Sciatic nerve (tissue), 2 donors: ENCODE results near the gene ELL. TPM values are rescaled to one million over a fixed set of nuclear protein-coding genes. Genes with fewer than 3 reads are reported as not detected.
A peak's percentile ranks its signal among the peaks of the same experiment; 100 is the strongest.

ENCODE experiments used
- ATAC-seq: fragments of 200-7000 bp; cut with Tn5 transposase; one replicate; pipeline ENCODE4 v1.9.1; 2020; ENCODE audit warnings: mild to moderate bottlenecking, moderate library complexity
- DNase-seq: peaks from one replicate; pipeline ENCODE4 v3.0.0-alpha.2; 2020; ENCODE audit warnings: low spot score
- intact Hi-C: fragments of 100-400 bp; cut with DNase I; formaldehyde crosslinking; loops from one replicate; pipeline ENCODE4 v1.14.2; 2022
- total RNA-seq: library from RNA; stranded (reverse); fragmentation: NEBNext Ultra II Directional; extraction: Animal tissue kit (Norgen Biotek cat#: 25700); gene quantifications from one replicate; pipeline ENCODE4 v1.2.1, GENCODE V29; 2021
- donor health status: DM: no; HTN: no; CAD: no.
- donor health status: DM: no; HTN: no; CAD: no.

ELL gene
- total RNA-seq, 1 donor from 2014 or later, result 28.9 TPM

- DNase-seq (no peak), ATAC-seq (no peak)
- intact Hi-C loops, result loop anchor here (1.0 to 10.0 kb wide), 2 partner anchors 243 to 387 kb away; no protein-coding TSS in a partner anchor
Measured at GRCh38 chr19:18457483-18458331, 64.2 kb downstream of the ELL start.

- ATAC-seq, result peak; percentile 8
- DNase-seq, result no peak
- intact Hi-C loops, result loop anchor here (1.0 to 10.0 kb wide), 2 partner anchors 243 to 388 kb away; no protein-coding TSS in a partner anchor
Measured at GRCh38 chr19:18456974-18457373, 64.9 kb downstream of the ELL start.

GRCh38 chr19:18456279-18456678, 65.6 kb downstream of the ELL start:
- ATAC-seq (no peak), DNase-seq (no peak)
- intact Hi-C loops, result loop anchor here (10.0 kb wide), 1 partner anchor 389 kb away; no protein-coding TSS in a partner anchor

GRCh38 chr19:18453269-18454024, 68.4 kb downstream of the ELL start:
- DNase-seq (no peak), ATAC-seq (no peak)
- intact Hi-C loops, result loop anchor here (10.0 kb wide), 1 partner anchor 391 kb away; no protein-coding TSS in a partner anchor

- ATAC-seq (no peak), DNase-seq (no peak)
- intact Hi-C loops, result loop anchor here (10.0 kb wide), 1 partner anchor 392 kb away; no protein-coding TSS in a partner anchor
Measured at GRCh38 chr19:18452386-18452785, 69.5 kb downstream of the ELL start.

GRCh38 chr19:18450931-18451836, 70.7 kb downstream of the ELL start:
- peak; percentile 92 for DNase-seq
- intact Hi-C loops, result loop anchor here (10.0 kb wide), 1 partner anchor 394 kb away; no protein-coding TSS in a partner anchor
- peak; percentile 80 for ATAC-seq

DNA sequence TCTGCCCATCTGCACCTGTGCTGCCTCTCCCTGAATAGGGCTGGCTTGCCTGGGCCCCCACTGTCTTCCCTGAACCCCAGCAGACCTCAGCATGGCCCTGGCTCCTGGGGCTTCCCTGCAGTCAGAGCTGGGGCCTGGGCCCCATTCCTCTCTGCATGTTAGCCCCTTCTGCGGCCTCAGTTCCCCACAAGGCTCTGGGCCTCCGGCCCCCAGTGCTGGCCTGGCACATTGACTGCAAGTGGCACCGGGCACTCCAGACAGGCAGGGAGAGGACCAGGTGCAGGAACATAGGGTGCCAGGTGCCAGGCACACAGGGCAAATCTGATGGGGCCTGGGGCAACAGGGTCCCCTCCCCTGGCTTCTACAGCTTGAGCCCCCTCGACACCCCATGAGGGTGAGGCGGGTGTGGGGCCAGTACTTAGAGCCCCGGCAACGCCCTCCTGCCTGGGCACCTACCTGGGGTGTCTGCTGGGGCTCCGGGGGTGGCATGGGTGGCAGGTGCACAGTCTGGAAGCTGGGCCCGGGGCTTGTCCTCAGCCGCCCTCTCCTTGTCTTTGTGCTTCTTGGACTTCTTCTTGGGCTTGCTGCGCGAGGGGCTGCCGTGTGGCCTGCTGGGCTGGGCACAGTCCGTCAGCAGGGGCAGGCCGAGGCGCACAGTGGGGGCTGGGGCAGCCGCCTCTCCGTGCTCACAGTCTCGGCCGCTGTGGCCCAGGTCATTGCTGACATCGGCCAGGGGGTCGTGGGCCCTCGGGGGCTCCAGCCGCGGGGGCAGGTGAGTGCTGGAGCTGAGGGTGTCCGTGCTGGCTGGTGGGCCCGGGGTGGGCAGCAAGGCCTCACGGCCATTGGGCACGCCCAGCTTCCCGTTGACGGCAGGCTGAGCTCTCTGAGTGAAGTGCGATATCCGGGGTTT, 71.6 kb downstream of the ELL start:
- no peak for ATAC-seq
- intact Hi-C loops, result loop anchor here (10.0 kb wide), 1 partner anchor 395 kb away; no protein-coding TSS in a partner anchor
- no peak for DNase-seq

DNA sequence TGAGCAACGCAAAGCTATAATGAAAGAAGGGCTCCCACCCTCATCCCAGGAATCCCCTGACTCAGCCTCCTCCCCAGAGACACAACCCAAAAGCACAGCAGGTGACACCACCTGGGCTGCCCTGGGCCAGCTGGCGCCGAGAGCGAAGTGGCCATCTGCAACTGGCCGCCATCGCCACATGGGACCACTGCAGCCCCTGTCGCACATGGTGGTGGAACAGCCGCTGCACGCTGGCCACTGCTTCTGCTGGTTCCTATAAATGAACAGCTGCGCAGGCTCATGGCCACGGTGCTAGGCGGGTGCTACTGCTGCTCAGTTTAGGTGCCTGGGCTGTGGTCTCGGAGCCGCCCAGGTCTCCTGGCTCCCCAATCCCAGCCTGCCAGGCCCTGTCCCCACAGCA, 72.3 kb downstream of the ELL start:
- DNase-seq, result no peak
- intact Hi-C loops, result no loop called here
- no peak for ATAC-seq

DNA sequence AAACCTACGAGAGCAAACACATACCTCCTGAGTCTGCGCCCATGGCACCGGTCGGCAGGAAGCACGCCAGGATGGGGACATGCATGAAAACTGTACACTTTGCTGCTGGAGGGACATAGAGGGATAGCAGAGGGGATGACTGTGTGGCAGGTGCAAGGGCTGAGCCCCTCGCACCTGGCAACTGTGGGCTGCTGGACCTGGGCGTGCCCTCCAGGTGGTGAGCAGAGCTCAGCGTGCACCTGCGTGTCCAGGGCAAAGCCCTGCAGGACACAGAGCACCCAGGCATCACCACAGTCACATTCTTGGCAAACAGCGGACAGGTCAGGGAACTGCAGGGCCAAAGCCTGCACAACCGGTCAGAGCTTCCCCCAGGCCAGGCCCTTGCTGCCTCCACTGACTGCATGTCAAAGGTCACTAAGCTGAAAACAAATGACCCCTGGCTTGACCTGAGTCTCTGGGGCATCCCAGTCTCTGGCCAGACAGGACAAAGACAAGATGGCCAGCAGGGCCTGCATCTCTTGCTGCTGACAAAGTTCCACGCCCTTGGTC, 75.0 kb downstream of the ELL start:
- no peak for DNase-seq
- intact Hi-C loops, result no loop called here
- ATAC-seq, result no peak

GRCh38 chr19:18446145-18446810, 75.6 kb downstream of the ELL start:
- intact Hi-C loops, result no loop called here
- no peak for DNase-seq
- ATAC-seq, result no peak

- ATAC-seq, result no peak
- intact Hi-C loops, result no loop called here
- no peak for DNase-seq
Measured at GRCh38 chr19:18445262-18445948, 76.5 kb downstream of the ELL start.

DNA sequence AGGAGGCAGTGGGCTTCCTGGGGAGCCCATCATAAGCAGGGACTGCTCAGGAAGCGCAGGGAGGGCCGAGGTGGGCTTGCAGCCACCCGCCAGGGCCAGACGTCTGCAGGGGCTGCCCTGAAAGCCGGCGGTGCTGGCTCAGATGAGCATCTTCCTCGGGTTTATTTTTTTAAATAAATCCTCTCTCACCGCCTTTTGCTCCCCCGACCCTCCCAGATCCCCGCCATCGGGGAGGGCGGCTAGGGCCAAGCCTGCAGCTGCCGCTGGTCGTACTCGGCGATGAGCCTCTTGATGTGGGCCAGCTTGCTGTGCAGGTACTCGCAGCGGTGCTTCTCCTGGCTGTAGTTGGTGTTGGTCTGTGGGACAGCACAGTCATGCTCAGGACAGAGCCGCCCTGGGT, 77.4 kb downstream of the ELL start:
- ATAC-seq (no peak), DNase-seq (no peak)
- intact Hi-C loops, result no loop called here

- no peak for ATAC-seq
- intact Hi-C loops, result no loop called here
- DNase-seq, result no peak
Measured at GRCh38 chr19:18443831-18444230, 78.0 kb downstream of the ELL start.

DNA sequence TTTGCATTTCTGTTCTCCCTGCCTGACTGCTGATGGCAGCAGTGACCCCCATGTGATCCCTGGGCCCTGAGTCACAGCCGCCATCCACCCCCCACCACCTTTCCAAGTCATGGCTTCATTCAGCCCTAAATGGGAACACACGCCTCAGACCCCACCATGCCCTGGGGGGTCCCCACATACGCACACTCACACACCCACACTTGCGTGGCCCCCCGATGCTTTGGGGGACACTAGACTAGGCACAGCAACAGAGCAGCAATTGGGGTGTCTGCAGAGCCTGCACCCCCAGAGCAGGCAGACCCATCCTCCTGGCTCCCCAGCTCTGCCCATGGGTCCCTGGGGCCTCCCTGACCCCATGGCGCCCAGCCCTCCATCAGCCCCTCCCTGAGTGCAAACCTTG, 78.5 kb downstream of the ELL start:
- intact Hi-C loops, result no loop called here
- no peak for DNase-seq
- ATAC-seq, result no peak

- intact Hi-C loops, result no loop called here
- no peak for ATAC-seq
- DNase-seq, result no peak
Measured at GRCh38 chr19:18442941-18443340, 78.9 kb downstream of the ELL start.
